ENCODE data around the gene MCTP2. TPM values are rescaled to one million over a fixed set of nuclear protein-coding genes. Genes with fewer than 3 reads are reported as not detected.
"Not testable (repeated sequence)": the region's sequence is repeated elsewhere in the genome, so short reads cannot be mapped to it uniquely, and the experiment has no call there.

Gene MCTP2
- polyA plus RNA-seq, 1 donor: 0.67 TPM

- DNase-seq: no peak
Measured at GRCh38 chr15:94467034-94467433, 235.7 kb downstream of the MCTP2 start.

DNA sequence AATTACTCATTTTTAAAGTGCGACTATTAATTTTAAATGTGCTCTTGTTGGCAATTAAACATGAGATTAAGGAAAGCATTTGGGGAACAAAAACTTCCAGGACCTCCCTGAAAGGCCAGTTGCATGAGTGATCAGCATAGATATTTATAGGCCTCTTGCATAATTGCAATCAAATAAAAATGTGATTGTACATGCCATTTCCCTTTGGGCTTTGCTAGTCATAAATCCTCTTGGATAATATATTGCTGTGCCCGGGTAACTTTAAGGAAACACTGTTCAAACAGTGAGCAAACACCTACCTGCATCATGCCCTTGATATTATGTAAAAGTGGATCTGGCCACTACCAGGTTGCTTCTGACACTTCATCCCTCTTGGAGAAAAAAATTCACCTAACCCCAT lies 239.1 kb downstream of the MCTP2 start:
- no peak for DNase-seq

GRCh38 chr15:94476686-94477085 lies 245.3 kb downstream of the MCTP2 start:
- no peak for DNase-seq

GRCh38 chr15:94477913-94478553 lies 246.7 kb downstream of the MCTP2 start:
- DNase-seq: no peak

DNA sequence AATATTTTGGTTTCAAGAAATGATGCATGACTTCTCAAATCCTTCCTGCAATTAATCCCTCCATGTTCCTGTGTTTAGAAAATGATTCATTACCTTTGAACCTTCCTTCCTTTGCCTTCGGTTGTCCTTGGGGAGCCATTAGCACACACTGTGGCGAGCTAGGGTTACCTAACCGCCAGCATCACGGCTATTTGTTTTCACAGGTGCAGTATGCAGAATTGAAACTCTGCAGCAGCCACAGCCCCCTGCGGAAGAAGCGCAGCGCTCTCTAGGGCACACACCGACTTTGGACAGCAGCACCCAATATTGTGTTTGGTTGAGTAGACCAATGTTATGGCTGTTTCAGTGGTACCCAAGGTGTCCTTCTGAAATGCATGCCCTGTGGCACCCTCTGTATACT lies 247.4 kb downstream of the MCTP2 start:
- DNase-seq: no peak

DNA sequence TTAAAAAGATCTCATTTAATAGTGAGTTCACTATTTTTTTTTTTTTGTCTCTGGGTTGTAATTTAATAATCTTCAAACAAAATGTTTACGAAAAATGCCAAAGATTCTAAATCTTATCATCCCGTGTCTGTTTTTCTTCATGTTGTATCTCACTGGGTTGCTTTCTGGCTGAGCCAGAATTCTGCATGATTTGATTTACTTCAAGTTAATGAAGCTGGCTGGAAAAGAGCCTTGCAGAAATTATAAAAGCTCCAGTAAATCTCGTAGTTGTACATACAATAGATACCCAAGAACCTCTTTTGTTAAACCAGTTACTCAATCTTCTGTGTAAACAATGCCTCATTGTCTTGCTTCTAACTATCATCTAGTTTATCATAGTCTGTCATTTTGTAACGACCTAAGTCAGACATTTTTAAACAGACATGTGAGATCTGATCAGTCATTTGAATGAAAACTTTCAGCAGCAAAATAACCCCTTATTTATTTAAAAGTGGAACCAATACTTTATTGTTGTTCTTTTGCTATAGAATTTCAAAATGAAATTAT lies 249.0 kb downstream of the MCTP2 start:
- DNase-seq: no peak

- DNase-seq: no peak
Measured at GRCh38 chr15:94485148-94485719, 253.9 kb downstream of the MCTP2 start.

DNA sequence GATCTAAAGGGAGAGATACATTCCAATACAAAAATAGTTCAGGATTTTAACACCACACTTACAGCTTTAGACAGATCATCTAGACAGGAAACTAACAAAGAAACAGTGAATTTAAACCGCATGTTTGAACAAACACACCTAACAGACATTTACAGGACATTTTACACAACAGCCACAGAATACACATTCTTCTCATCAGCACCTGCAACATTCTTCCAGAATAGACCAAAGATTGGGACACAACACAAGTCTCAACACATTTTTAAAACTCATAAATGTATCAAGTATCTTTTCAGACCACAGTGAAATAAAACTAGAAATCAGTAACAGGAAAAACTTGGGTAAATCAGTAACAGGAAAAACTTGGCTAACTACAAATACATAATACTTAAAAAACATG lies 256.3 kb downstream of the MCTP2 start:
- DNase-seq: no peak

- DNase-seq: no peak
Measured at GRCh38 chr15:94493176-94493575, 261.8 kb downstream of the MCTP2 start.

GRCh38 chr15:94493586-94493985 lies 262.2 kb downstream of the MCTP2 start:
- DNase-seq: not testable (repeated sequence)

DNA sequence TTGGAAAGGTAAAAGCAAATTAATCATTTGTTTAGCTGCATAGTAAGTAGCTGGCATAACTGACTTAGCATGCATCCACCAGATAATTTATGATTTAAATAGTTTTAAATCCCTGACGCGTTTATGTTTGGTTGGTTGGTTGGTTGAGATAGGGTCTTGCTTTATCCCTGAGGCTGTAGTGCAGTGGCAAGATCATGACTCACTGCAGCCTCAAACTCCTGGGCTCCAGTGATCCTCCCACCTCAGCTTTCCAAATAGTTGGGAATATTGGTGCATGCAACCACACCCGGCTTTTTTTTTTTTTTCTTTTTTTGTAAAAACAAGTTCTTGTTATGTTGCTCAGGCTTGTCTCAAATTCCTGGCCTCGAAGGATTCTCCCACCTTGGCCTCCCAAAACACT lies 263.4 kb downstream of the MCTP2 start:
- no peak for DNase-seq

DNA sequence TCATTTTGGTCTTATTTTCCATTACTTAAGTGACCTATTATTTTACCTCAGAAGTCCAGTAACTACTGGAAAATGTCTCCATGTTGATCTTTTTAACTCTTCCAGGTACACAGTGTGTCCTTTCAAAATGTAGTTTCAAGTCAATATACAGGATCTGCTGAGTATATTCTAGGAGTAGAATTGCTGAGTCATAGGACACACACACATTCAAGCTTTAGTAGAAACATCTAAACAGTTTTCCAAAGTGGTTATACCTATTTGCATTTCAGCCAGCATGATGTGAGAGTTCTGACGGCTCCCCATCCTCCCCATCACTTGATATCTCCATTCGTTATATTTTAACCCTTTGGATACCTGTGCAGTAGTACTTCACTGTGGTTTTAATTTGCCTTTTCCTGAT lies 271.9 kb downstream of the MCTP2 start:
- no peak for DNase-seq

GRCh38 chr15:94509259-94509658 lies 277.9 kb downstream of the MCTP2 start:
- no peak for DNase-seq

GRCh38 chr15:94522125-94522524 lies 290.8 kb downstream of the MCTP2 start:
- no peak for DNase-seq

DNA sequence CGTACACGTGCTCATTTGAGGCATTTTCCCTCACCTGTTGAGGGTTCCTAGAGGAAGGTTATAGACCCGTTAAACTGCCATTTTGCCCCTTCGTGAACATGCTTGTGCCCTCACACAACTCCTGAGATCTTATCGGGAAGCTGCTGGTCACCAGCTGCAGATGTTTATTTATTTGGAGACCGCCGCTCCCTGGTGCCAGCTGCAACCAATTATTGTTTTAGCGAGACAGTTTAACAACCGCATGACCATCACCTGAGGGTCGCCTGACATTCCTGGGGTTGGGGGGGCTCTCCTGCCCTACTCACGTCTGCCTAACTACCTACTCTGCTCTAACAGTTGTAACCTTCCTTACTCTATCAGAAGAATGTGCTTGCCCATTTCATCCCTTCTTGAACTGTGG lies 292.5 kb downstream of the MCTP2 start:
- no peak for DNase-seq

GRCh38 chr15:94524565-94524964 lies 293.2 kb downstream of the MCTP2 start:
- DNase-seq: no peak

GRCh38 chr15:94526071-94526689 lies 294.8 kb downstream of the MCTP2 start:
- no peak for DNase-seq

DNA sequence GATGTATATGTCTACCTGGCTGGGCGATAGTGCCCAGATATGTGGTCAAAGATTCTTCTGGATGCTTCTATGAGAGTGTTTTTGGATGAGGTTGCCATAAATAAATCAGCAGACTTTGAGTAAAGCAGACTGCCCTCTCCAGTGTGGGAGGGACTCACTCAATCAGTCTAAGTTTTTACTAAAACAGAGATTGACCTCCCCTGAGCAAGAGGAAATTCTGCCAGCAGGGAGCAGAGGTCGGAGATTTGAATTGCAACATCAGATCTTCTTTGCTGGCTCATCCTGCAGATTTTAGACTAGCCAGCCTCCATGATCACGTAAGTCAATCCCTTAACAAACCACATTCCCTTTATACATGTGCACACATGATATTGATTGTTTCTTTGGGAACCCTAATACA lies 300.9 kb downstream of the MCTP2 start:
- DNase-seq: no peak
